OCI-LY7 (cell line): ENCODE measurements around the gene CNNM4. TPM values are rescaled to one million over a fixed set of nuclear protein-coding genes. Genes with fewer than 3 reads are reported as not detected.

ENCODE experiments used
- BruUV-seq: library from RNA; stranded (reverse); fragments of 400-500 nt; replicated peaks from 2 replicates; lab custom pipeline; 2021; lab: Mats Ljungman, UMichigan
- CTCF ChIA-PET: fragments of 300-600 bp; sonication (Branson Sonifier 250); formaldehyde crosslinking; loops from one replicate; lab custom pipeline; 2022; ENCODE audit warnings: antibody characterized with exemption; ENCODE audit not compliant: unreplicated experiment; lab: Charles Lee
- POLR2A ChIA-PET: fragments of 300-600 bp; sonication (Branson Sonifier 250); formaldehyde crosslinking; loops from one replicate; lab custom pipeline; 2022; ENCODE audit warnings: antibody characterized with exemption; lab: Charles Lee
- DNase-seq: peaks from one replicate; pipeline ENCODE4 v3.0.0-alpha.2; 2015; ENCODE audit warnings: low spot score
- H2AFZ ChIP-seq: fragments of 200-600 bp; sonication (generic), shearing (Covaris generic); 2 replicates; pipeline ENCODE4 v1.6.1; 2014; ENCODE audit warnings: mild to moderate bottlenecking, antibody characterized with exemption, low read length, moderate library complexity
- H3K27ac ChIP-seq: fragments of 200-600 bp; sonication (generic); 2 replicates; pipeline ENCODE4 v1.5.1; 2014; ENCODE audit warnings: mixed run types, low read depth, mild to moderate bottlenecking, moderate library complexity, low read length, inconsistent platforms; ENCODE audit not compliant: poor library complexity, severe bottlenecking
- H3K36me3 ChIP-seq: fragments of 200-600 bp; sonication (generic); 2 replicates; pipeline ENCODE4 v1.6.1; 2014; ENCODE audit warnings: mild to moderate bottlenecking, antibody characterized with exemption, low read length, moderate library complexity, mixed read lengths; ENCODE audit not compliant: insufficient read depth
- H3K4me1 ChIP-seq: fragments of 200-600 bp; sonication (generic); 2 replicates; pipeline ENCODE4 v1.5.1; 2014; ENCODE audit warnings: mild to moderate bottlenecking, low read length; ENCODE audit not compliant: insufficient read depth, poor library complexity, severe bottlenecking
- H3K4me2 ChIP-seq: fragments of 200-600 bp; sonication (generic); 2 replicates; pipeline ENCODE4 v1.6.1; 2014; ENCODE audit warnings: mild to moderate bottlenecking, low read length
- H3K4me3 ChIP-seq: fragments of 200-600 bp; sonication (generic); 2 replicates; pipeline ENCODE4 v1.5.1; 2014; ENCODE audit warnings: mild to moderate bottlenecking, low read depth, low read length; ENCODE audit not compliant: poor library complexity, severe bottlenecking
- H3K79me2 ChIP-seq: fragments of 200-600 bp; sonication (generic); 2 replicates; pipeline ENCODE4 v1.6.1; 2016; ENCODE audit warnings: low read depth, mild to moderate bottlenecking, low read length, moderate library complexity, mixed read lengths; ENCODE audit not compliant: insufficient read depth
- H3K9me2 ChIP-seq: fragments of 200-600 bp; sonication (generic); 2 replicates; pipeline ENCODE4 v1.6.1; 2016; ENCODE audit warnings: mild to moderate bottlenecking, low read length, mixed read lengths; ENCODE audit not compliant: insufficient read depth
- H3K9me3 ChIP-seq: fragments of 200-600 bp; sonication (generic); 2 replicates; pipeline ENCODE4 v1.6.1; 2014; ENCODE audit warnings: mild to moderate bottlenecking, mixed run types, low read length, mixed read lengths
- H4K20me1 ChIP-seq: fragments of 200-600 bp; sonication (generic); 2 replicates; pipeline ENCODE4 v1.6.1; 2014; ENCODE audit warnings: mild to moderate bottlenecking, antibody characterized with exemption, low read length, moderate library complexity, mixed read lengths; ENCODE audit not compliant: insufficient read depth
- EZH2phosphoT487 ChIP-seq: fragments of 200-600 bp; sonication (generic); IDR thresholded peaks from 2 replicates; pipeline ENCODE4 v1.6.1; 2018; ENCODE audit warnings: low read depth, borderline replicate concordance, mild to moderate bottlenecking, mixed run types, antibody characterized with exemption, low read length, moderate library complexity, mixed read lengths
- intact Hi-C: fragments of 100-400 bp; cut with micrococcal nuclease; formaldehyde crosslinking; loops from one replicate; pipeline ENCODE4 v1.10.0; 2022; ENCODE audit not compliant: unreplicated experiment
- total RNA-seq, 2 experiments: library from RNA; depleted of rRNA in 1 of 2; stranded (reverse); fragments of >200 nt in 1 of 2; shearing (Covaris generic) in 1 of 2; gene quantifications; 2 replicates each; pipeline ENCODE4 v1.2.3, GENCODE V29; 2014 to 2022
- TF ChIP-seq, protein P1 (sequence below): fragments of 200-600 bp; sonication (generic); conservative IDR thresholded peaks from 2 replicates; pipeline ENCODE4 v1.5.1; 2014; ENCODE audit warnings: mild to moderate bottlenecking, antibody characterized with exemption, low read length, moderate library complexity, mixed read lengths

Gene CNNM4
- total RNA-seq, 2 experiments from 2014 or later: 5.1 to 6.4 TPM

DNA sequence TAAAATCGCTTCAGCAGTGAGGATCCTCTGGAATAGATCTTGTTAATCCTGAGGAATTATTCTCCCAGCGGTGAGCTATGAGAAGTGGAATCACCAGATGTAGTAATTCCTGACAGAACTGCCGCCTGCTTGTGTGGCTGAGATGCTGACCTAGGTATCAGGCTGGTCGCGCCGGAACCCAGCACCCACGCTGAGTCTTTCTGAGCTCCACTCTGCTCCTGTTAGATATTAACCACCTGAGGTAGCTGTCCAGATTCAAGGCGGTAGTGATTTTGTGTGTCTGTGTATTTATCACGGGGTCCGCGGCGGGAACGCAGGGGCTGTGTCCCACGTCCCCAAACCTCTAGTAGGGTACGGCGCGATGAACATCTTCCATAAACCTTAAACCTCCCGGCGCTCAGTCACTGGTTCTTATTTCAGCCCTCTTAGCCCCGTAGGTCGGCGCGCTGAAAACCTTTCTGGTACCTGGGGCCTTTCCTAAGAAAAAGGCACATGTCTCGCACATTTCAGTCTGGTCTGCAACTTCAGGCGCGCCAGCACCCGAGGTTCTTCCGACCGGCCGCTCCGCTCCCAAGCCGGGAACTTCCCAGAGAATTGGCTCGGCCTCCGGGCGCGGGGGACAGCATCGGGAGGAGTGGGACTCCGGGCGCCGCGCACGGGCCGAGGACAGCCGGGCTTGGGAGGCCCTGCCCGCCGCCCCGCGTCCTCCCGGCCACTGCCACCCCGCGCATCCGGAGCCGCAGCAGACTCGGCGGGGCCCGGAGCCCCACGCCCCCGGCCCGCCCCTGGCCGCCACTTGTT is 54.8 kb downstream of the CNNM4 start:
- H3K9me3 ChIP-seq: no peaks in the 10 kb centered on the region
- peaks cover 15% of the 10 kb centered on the region for H4K20me1 ChIP-seq
- POLR2A ChIA-PET: interaction anchor here (0.8 to 2.1 kb wide), 3 partner anchors 42 to 55 kb away, joined by 3 to 12 read pairs (median 3); no protein-coding TSS in a partner anchor
- H3K4me1 ChIP-seq: peaks cover 42% of the 10 kb centered on the region
- TF ChIP-seq, protein P1, sequence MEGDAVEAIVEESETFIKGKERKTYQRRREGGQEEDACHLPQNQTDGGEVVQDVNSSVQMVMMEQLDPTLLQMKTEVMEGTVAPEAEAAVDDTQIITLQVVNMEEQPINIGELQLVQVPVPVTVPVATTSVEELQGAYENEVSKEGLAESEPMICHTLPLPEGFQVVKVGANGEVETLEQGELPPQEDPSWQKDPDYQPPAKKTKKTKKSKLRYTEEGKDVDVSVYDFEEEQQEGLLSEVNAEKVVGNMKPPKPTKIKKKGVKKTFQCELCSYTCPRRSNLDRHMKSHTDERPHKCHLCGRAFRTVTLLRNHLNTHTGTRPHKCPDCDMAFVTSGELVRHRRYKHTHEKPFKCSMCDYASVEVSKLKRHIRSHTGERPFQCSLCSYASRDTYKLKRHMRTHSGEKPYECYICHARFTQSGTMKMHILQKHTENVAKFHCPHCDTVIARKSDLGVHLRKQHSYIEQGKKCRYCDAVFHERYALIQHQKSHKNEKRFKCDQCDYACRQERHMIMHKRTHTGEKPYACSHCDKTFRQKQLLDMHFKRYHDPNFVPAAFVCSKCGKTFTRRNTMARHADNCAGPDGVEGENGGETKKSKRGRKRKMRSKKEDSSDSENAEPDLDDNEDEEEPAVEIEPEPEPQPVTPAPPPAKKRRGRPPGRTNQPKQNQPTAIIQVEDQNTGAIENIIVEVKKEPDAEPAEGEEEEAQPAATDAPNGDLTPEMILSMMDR: no peak
- TF ChIP-seq EZH2phosphoT487: no peak
- no peaks in the 10 kb centered on the region for H3K9me2 ChIP-seq
- peak; percentile 34 for DNase-seq
- peak overlapping the region; percentile 95 for H3K4me2 ChIP-seq
- peak overlapping the region; percentile 41 for H3K27ac ChIP-seq
- peak overlapping the region; percentile 90 for H3K4me3 ChIP-seq
- 0 out of 2 replicates have a peak, but pooled peaks cover 13% of the 10 kb centered on the region for H3K36me3 ChIP-seq
- H2AFZ ChIP-seq: peak overlapping the region; percentile 94
- TSS peak; percentile 57 for BruUV-seq
- H3K79me2 ChIP-seq: peaks cover 18% of the 10 kb centered on the region; the same call in 1 of the 2 replicates
- CTCF ChIA-PET: interaction anchor here (1.8 kb wide), 1 partner anchor 9 kb away, joined by 4 read pairs; no protein-coding TSS in a partner anchor
- intact Hi-C loops: loop anchor here (2.0 to 5.0 kb wide), 3 partner anchors 41 to 297 kb away; partner anchors contain the start of genes ANKRD36 and CNNM4

DNA sequence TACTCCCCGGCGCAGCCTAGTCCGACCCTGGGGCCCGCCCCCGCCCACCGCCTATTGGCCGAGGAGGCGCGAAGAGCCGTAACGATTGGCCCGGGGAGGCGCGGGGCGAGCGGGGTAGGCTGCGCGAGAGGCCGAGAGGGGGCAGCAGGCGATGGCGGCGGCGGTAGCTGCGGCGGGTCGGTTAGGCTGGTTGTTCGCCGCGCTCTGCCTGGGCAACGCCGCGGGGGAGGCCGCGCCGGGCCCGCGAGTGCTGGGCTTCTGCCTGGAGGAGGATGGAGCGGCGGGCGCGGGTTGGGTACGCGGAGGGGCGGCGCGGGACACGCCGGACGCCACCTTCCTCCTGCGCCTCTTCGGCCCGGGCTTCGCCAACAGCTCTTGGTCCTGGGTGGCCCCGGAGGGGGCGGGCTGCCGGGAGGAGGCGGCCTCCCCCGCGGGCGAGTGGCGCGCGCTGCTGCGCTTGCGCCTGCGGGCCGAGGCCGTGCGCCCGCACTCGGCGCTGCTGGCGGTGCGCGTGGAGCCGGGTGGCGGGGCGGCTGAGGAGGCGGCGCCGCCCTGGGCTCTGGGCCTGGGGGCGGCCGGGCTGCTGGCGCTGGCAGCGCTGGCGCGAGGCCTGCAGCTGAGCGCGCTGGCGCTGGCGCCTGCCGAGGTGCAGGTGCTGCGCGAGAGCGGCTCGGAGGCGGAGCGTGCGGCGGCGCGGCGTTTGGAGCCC is 55.6 kb downstream of the CNNM4 start, which contains the start of gene CNNM3:
Gene CNNM3, plus strand, starts transcription at position 142 of the 709 bp plus-strand sequence. Its CDS starts 10 bp downstream, at position 152.
- intact Hi-C loops: loop anchor here (2.0 to 5.0 kb wide), 3 partner anchors 41 to 296 kb away; partner anchors contain the start of genes ANKRD36 and CNNM4
- TF ChIP-seq, protein P1: peak; percentile 61
- no peak for TF ChIP-seq EZH2phosphoT487
- peak; percentile 94 for DNase-seq
- Histone ChIP-seq H4K20me1 (peaks cover 16% of the 10 kb centered on the region), H3K4me2 (peak within 1 kb of the TSS; percentile 95), H3K79me2 (peaks cover 19% of the 10 kb centered on the region; the same call in 1 of the 2 replicates), H3K4me1 (peaks cover 46% of the 10 kb centered on the region), H2AFZ (peak within 1 kb of the TSS; percentile 94), H3K9me2 (no peaks in the 10 kb centered on the region), H3K27ac (peak within 1 kb of the TSS; percentile 58), H3K4me3 (peak within 1 kb of the TSS; percentile 90), H3K9me3 (no peaks in the 10 kb centered on the region), H3K36me3 (peaks cover 19% of the 10 kb centered on the region; the same call in 1 of the 2 replicates)
- ChIA-PET CTCF (interaction anchor here (0.6 to 1.8 kb wide), 3 partner anchors 10 to 33 kb away, joined by 3 to 5 read pairs (median 4); no protein-coding TSS in a partner anchor), POLR2A (interaction anchor here (0.6 to 2.1 kb wide), 3 partner anchors 14 to 49 kb away, joined by 3 to 12 read pairs (median 4); no protein-coding TSS in a partner anchor)
- no TSS peak for BruUV-seq
